Measurements from ENCODE around the gene NUP133.

- TF ChIP-seq, protein P1, sequence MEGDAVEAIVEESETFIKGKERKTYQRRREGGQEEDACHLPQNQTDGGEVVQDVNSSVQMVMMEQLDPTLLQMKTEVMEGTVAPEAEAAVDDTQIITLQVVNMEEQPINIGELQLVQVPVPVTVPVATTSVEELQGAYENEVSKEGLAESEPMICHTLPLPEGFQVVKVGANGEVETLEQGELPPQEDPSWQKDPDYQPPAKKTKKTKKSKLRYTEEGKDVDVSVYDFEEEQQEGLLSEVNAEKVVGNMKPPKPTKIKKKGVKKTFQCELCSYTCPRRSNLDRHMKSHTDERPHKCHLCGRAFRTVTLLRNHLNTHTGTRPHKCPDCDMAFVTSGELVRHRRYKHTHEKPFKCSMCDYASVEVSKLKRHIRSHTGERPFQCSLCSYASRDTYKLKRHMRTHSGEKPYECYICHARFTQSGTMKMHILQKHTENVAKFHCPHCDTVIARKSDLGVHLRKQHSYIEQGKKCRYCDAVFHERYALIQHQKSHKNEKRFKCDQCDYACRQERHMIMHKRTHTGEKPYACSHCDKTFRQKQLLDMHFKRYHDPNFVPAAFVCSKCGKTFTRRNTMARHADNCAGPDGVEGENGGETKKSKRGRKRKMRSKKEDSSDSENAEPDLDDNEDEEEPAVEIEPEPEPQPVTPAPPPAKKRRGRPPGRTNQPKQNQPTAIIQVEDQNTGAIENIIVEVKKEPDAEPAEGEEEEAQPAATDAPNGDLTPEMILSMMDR (IDR thresholded peaks at IDR 0.05; ENCODE audit: insufficient read depth, low read length), result no peak
- TF ChIP-seq GABPA (IDR thresholded peaks at IDR 0.05; ENCODE audit: low read depth), result no peak
- no peak for TF ChIP-seq POLR2AphosphoS5 (IDR thresholded peaks at IDR 0.05; ENCODE audit: low read depth)
- no peak for TF ChIP-seq REST (IDR thresholded peaks at IDR 0.05; ENCODE audit: insufficient replicate concordance, low read depth)
Measured at GRCh38 chr1:229523052-229523451, 14.9 kb upstream of the NUP133 start.

Data from HL-60 (cell line).